Measurements from ENCODE around the gene FILIP1L.

FILIP1L gene

GRCh38 chr3:99882436-99883137, 231.7 kb downstream of the FILIP1L start:
- no peak for FAIRE-seq

GRCh38 chr3:99881121-99881524, 233.2 kb downstream of the FILIP1L start:
- no peak for FAIRE-seq

- no peak for FAIRE-seq
These were observed 235.0 kb downstream of the FILIP1L start for GRCh38 chr3:99879275-99879674.

- FAIRE-seq, result no peak
These were observed 236.3 kb downstream of the FILIP1L start for GRCh38 chr3:99878005-99878404.

- no peak for FAIRE-seq
These were observed 237.2 kb downstream of the FILIP1L start for GRCh38 chr3:99877031-99877579.

- no peak for FAIRE-seq
These were observed 238.1 kb downstream of the FILIP1L start for GRCh38 chr3:99875929-99876841.

- no peak for FAIRE-seq
These were observed 238.7 kb downstream of the FILIP1L start for GRCh38 chr3:99875581-99875928.

- no peak for FAIRE-seq
These were observed 239.9 kb downstream of the FILIP1L start for GRCh38 chr3:99874237-99875002.

- no peak for FAIRE-seq
These were observed 240.8 kb downstream of the FILIP1L start for GRCh38 chr3:99873269-99874102.

GRCh38 chr3:99872923-99873254, 241.4 kb downstream of the FILIP1L start:
- FAIRE-seq, result no peak

- no peak for FAIRE-seq
These were observed 242.9 kb downstream of the FILIP1L start for GRCh38 chr3:99871231-99872045.

GRCh38 chr3:99870712-99871111, 243.6 kb downstream of the FILIP1L start:
- FAIRE-seq, result no peak

GRCh38 chr3:99869621-99870020, 244.7 kb downstream of the FILIP1L start:
- no peak for FAIRE-seq

GRCh38 chr3:99868311-99868646, 246.0 kb downstream of the FILIP1L start:
- no peak for FAIRE-seq

GRCh38 chr3:99867594-99868310, 246.5 kb downstream of the FILIP1L start:
- no peak for FAIRE-seq

- FAIRE-seq, result no peak
These were observed 248.0 kb downstream of the FILIP1L start for GRCh38 chr3:99866261-99866761.

GRCh38 chr3:99865321-99865720, 249.0 kb downstream of the FILIP1L start:
- FAIRE-seq, result no peak

- no peak for FAIRE-seq
These were observed 250.0 kb downstream of the FILIP1L start for GRCh38 chr3:99864289-99864688.

GRCh38 chr3:99863588-99863987, 250.7 kb downstream of the FILIP1L start:
- FAIRE-seq, result no peak

GRCh38 chr3:99863002-99863401, 251.3 kb downstream of the FILIP1L start:
- no peak for FAIRE-seq

GRCh38 chr3:99862208-99862607, 252.1 kb downstream of the FILIP1L start:
- FAIRE-seq, result no peak
